Kidney (tissue), 14 donors: ENCODE measurements around the gene LMO1. TPM values are rescaled to one million over a fixed set of nuclear protein-coding genes. Genes with fewer than 3 reads are reported as not detected.

Experiments
- DNase-seq, 5 donors: peaks; one replicate each; pipeline ENCODE4 v3.0.0-alpha.2; 2013 to 2020
- FAIRE-seq: peaks from 2 replicates; lab custom pipeline; 2012; peaks lifted over from hg19 to GRCh38; lab: Jason Lieb, UNC
- H3K27ac ChIP-seq, 2 donors: one replicate each; pipeline ENCODE4 v1.7.0; 2013; ENCODE audit warnings: low read depth in 2 of 2, low read length in 2 of 2, inconsistent platforms in 1 of 2
- H3K27me3 ChIP-seq: one replicate; pipeline ENCODE4 v1.7.1; 2013; ENCODE audit warnings: low read length, inconsistent platforms; ENCODE audit not compliant: control insufficient read depth, insufficient read depth
- H3K36me3 ChIP-seq, 3 donors: one replicate each; pipeline versions ENCODE4 v1.7.0 to v1.7.1; 2013; ENCODE audit warnings: low read length in 3 of 3, control low read depth in 1 of 3, inconsistent platforms in 1 of 3; ENCODE audit not compliant: insufficient read depth in 3 of 3, control insufficient read depth in 2 of 3
- H3K4me1 ChIP-seq, 3 donors: one replicate each; pipeline versions ENCODE4 v1.7.0 to v1.7.1; 2013; ENCODE audit warnings: low read length in 3 of 3, inconsistent platforms in 1 of 3, low read depth in 1 of 3; ENCODE audit not compliant: control insufficient read depth in 2 of 3, insufficient read depth in 2 of 3
- H3K4me3 ChIP-seq, 3 donors: one replicate each; pipeline versions ENCODE4 v1.7.0 to v1.8.1; 2013; ENCODE audit warnings: low read length in 3 of 3, control low read depth in 1 of 3, inconsistent platforms in 1 of 3
- H3K9ac ChIP-seq, 3 donors: one replicate each; pipeline versions ENCODE4 v1.7.0 to v1.7.1; 2013; ENCODE audit warnings: low read length in 3 of 3, control low read depth in 1 of 3, inconsistent platforms in 1 of 3
- H3K9me3 ChIP-seq, 3 donors: one replicate each; pipeline versions ENCODE4 v1.7.0 to v1.7.1; 2013; ENCODE audit warnings: low read length in 3 of 3, control low read depth in 1 of 3, inconsistent platforms in 1 of 3; ENCODE audit not compliant: control insufficient read depth in 2 of 3, insufficient read depth in 1 of 3
- CTCF ChIP-seq: IDR thresholded peaks from 3 replicates; pipeline ENCODE4 v1.5.1; 2012; ENCODE audit warnings: mild to moderate bottlenecking, moderate library complexity, borderline replicate concordance; ENCODE audit not compliant: insufficient read depth; ENCODE audit errors: extremely low read depth
- intact Hi-C: fragments of 100-400 bp; cut with DNase I; formaldehyde crosslinking; loops from one replicate; pipeline ENCODE4 v1.11.1; 2022
- polyA plus RNA-seq: library from polyadenylated mRNA; stranded (reverse); fragments of 350-450 nt; fragmentation: Illumina TruSeq; extraction: RNeasy Lipid Tissue Mini Kit (QIAGEN cat#74804); gene quantifications from one replicate; pipeline ENCODE4 v1.2.3, GENCODE V29; 2014; ENCODE audit warnings: low read depth, low replicate concordance; ENCODE audit not compliant: insufficient read depth
- total RNA-seq: library from RNA; stranded (reverse); fragmentation: NEBNext Ultra II Directional; extraction: Animal tissue kit (Norgen Biotek cat#: 25700); gene quantifications from one replicate; pipeline ENCODE4 v1.2.1, GENCODE V29; 2021
- donor health status: control.
- donor health status: control.
- donor health status: control.
- donor health status: control.
- donor health status: control.
- donor health status: DM: yes; HTN: yes; CAD: no.
- donor health status: Normal renal cell carcinoma (clear cell type).

LMO1 gene
- total and polyA plus RNA-seq, 2 donors from 2014 or later, result 0.95 TPM; not detected in 1

GRCh38 chr11:8218409-8218808, 45.3 kb downstream of the LMO1 start:
- no peak for FAIRE-seq
- H3K27me3 ChIP-seq, result no peaks in the 10 kb centered on the region
- no peaks in the 10 kb centered on the region for H3K36me3 ChIP-seq
- no peak for TF ChIP-seq CTCF
- H3K9me3 ChIP-seq, result no peaks in the 10 kb centered on the region
- H3K4me1 ChIP-seq, result no peaks in the 10 kb centered on the region
- H3K27ac ChIP-seq, result no peak overlapping the region
- no peak for DNase-seq
- no peak overlapping the region for H3K4me3 ChIP-seq
- intact Hi-C loops, result no loop called here
- no peak overlapping the region for H3K9ac ChIP-seq

DNA sequence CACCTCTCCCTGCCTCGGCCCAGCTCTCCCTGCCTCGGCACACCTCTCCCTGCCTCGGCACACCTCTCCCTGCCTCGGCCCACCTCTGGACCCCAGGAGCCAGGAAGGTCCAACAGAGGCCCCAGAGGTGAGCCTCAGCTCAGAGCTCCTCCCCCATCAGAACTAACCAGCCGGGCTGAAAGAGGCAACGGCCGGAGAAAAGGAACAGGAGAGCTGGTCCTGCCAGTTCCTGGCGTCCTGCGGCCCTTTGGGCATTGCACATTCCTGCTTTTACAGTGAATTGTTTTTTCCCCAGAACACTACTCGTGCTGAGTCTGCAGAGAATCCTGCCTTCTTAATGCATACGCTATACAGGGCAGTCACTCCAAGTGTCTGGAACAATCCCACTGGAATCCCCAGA, 45.8 kb downstream of the LMO1 start:
- TF ChIP-seq CTCF, result no peak
- Histone ChIP-seq H3K9me3 (no peaks in the 10 kb centered on the region), H3K36me3 (no peaks in the 10 kb centered on the region), H3K4me3 (no peak overlapping the region), H3K27ac (no peak overlapping the region), H3K9ac (no peak overlapping the region), H3K4me1 (no peaks in the 10 kb centered on the region), H3K27me3 (no peaks in the 10 kb centered on the region)
- FAIRE-seq, result no peak
- DNase-seq, result peak in 3 of 5 donors; percentile 39 to 48 (median 39)
- intact Hi-C loops, result no loop called here

- no peaks in the 10 kb centered on the region for H3K36me3 ChIP-seq
- H3K27ac ChIP-seq, result no peak overlapping the region
- no peak overlapping the region for H3K9ac ChIP-seq
- TF ChIP-seq CTCF, result no peak
- H3K4me3 ChIP-seq, result no peak overlapping the region
- intact Hi-C loops, result no loop called here
- H3K27me3 ChIP-seq, result no peaks in the 10 kb centered on the region
- H3K4me1 ChIP-seq, result no peaks in the 10 kb centered on the region
- FAIRE-seq (no peak), DNase-seq (no peak)
- no peaks in the 10 kb centered on the region for H3K9me3 ChIP-seq
Observed at GRCh38 chr11:8217136-8217535, 46.5 kb downstream of the LMO1 start.

DNA sequence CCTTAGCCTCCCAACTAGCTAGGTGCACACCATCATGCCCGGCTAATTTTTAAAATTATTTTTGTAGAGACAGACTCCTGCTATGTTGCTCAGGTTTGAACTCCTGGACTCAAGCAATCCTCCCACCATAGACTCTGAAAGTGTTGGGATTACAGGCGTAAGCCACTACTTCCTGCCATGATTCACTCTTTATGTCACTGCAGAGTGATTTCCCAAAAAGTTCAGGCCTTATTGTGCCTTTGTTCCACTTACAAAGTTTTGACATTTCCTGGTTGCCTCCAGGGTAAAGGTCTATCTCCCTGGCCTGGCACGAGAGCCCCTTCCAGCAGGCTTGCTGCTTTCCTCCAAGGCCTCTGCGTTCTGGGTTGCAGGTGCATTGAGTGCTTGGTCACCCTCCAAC, 50.3 kb downstream of the LMO1 start:
- no peaks in the 10 kb centered on the region for H3K9me3 ChIP-seq
- no peaks in the 10 kb centered on the region for H3K27me3 ChIP-seq
- H3K9ac ChIP-seq, result no peak overlapping the region
- H3K27ac ChIP-seq, result no peak overlapping the region
- no peaks in the 10 kb centered on the region for H3K36me3 ChIP-seq
- intact Hi-C loops, result no loop called here
- TF ChIP-seq CTCF, result no peak
- FAIRE-seq (no peak), DNase-seq (no peak)
- H3K4me3 ChIP-seq, result no peak overlapping the region
- no peaks in the 10 kb centered on the region for H3K4me1 ChIP-seq
